ENCODE results near the gene PLEKHM1.
"Not testable (repeated sequence)": the region's sequence is repeated elsewhere in the genome, so short reads cannot be mapped to it uniquely, and the experiment has no call there.

PLEKHM1 gene

DNA sequence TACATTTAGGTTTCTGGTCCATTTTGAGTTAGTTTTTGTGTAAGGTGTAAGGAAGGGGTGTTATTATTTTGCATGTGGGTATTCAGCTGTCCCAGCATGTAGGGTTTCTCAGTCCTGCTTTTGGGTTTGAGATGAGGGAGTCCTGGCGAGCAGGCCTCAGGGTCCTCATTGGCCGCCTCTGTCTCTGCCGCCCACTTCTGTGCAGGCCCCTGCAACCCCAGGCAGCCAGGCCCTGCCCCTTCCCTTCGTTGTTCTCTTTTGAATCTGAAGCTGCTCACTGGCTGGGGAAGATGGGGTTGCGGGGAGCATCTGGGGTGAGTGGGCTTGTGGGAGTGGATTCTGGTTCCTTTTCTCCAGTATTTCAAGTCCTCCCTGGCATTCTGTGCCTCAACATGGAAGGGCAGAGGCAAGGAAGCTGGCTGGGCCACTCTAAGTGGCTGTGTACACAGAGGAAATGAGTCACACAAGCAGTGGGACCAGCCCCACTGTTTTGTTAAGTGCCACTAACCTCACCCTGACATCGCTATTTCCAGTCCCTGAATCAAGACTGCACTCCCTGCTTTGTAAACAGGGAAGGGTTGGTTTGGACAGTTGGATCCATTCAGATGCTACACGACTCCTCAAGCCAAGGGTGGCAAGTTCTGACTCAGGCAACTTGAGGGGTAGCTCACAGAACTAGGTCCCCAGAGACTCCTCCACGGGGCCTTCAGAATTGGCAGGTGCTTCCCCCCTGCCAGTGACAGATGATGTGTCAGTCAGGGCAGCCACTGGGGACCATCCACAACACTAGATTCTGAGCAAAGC is 28.8 kb downstream of the PLEKHM1 start:
- not testable (repeated sequence) for DNase-seq (ENCODE audit: low read depth in 1 of 2, low spot score in 1 of 2)

DNA sequence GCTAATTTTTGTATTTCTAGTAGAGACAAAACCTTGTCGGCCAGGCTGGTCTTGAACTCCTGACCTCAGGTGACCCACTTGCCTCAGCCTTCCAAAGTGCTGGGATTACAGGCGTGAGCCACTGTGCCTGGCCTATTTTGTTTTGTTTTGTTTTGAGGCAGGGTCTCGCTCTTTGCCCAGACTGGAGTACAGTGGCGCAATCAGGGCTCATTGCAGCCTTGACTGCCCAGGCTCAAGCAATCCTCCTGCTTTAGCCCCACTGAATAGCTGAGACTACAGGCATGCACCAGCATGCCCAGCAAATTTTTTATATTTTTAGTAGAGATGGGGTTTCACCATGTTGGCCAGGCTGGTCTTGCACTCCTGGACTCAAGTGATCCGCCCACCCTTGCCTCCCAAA is 30.1 kb downstream of the PLEKHM1 start:
- DNase-seq (ENCODE audit: low read depth in 1 of 2, low spot score in 1 of 2) = not testable (repeated sequence)

DNA sequence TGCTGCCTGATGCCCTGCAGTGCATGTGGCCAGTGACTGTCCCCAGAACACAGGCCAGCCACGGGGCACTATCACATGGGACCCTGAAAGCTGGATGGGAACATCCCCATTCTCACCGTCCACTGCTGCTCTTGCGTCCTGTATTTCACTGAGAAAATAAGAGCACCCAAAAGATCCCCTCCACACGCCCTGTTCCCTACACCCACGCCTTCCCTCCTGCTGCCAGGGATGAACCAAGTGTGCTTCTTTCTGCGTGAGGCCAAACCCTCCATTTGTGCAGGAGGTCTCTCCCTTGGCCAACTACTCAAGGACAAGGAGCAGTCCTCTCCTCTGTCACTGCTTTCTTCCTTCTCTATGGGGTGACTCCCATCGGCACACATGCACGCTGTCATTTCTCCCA is 36.2 kb downstream of the PLEKHM1 start:
- DNase-seq (ENCODE audit: low read depth in 1 of 2, low spot score in 1 of 2) = not testable (repeated sequence)

DNA sequence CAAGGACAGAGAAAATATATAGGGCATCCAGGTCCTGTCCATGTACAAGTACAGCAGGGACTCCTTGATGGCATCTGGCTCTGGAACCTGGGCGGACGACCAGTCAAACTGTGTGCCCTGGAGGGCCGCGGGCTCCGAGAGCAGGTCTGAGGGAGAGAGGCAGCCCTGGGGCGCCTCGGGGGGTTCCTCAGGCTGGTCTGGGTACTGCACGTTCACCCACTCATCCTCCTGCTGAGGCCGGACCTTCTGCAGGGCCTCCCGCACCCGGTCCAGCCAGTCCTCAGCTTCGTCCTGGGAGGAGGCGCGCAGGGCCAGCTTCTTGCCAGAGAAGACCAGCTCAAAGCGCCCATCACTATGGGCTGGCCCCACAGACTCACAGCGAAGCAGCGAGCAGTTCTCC is 36.8 kb downstream of the PLEKHM1 start:
- DNase-seq (ENCODE audit: low read depth in 1 of 2, low spot score in 1 of 2) = not testable (repeated sequence)

DNA sequence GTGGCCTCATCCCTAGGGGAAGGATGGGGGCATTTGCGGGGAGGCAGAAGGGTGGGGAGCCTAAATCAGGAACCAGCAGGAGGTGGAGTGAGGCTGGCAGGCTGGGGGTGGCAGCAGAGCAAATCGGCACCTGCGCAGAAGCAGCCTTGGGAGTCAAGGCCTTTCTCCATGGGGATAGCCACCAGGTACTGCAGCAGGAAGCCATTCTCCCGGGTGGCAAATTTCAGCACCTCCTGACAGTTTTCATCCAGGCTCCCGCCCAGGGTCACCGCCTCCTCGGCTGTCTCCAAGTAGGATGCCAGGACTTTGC is 37.3 kb downstream of the PLEKHM1 start:
- DNase-seq (ENCODE audit: low read depth in 1 of 2, low spot score in 1 of 2) = not testable (repeated sequence)

DNA sequence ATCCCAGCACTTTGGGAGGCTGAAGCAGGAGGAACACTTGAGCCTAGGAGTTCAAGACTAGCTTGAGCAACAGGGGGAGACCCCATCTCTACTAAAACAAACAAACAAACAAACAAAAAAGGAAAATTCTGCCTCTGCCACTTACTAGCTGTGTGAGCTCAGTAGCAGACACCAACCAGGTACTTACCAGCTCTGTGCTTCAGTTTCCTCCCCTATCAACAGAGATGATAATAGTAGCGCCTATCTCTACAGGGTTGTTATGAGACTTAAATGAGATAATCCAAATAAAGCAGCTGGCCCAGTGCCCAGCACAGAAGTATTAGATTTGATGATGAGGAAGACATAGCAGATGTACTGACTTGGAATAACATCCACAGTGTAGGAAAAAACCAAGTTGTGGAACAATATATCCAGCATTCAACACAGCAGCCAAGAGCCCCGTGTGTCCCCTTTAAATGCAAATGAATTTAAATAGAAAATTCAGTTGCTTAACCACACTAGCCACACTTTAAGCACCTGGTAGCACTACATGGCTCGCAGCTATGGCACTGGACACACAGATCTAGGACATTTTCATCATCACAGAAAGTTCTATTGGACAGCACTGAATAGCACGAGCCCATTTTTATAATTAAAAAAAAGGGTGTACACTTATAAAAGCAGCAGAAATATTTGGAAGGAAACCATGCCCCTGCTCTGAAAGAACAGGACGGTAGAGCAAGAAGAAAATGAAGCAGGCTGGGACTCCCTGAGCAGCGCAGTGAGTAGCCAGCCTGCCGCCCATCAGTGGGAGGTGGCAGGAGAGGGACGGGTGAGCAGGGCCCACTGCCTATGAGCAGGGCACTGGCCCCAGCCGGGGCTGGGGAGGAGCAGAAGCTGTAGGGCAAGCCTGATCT is 37.9 kb downstream of the PLEKHM1 start:
- not testable (repeated sequence) for DNase-seq (ENCODE audit: low read depth in 1 of 2, low spot score in 1 of 2)

DNA sequence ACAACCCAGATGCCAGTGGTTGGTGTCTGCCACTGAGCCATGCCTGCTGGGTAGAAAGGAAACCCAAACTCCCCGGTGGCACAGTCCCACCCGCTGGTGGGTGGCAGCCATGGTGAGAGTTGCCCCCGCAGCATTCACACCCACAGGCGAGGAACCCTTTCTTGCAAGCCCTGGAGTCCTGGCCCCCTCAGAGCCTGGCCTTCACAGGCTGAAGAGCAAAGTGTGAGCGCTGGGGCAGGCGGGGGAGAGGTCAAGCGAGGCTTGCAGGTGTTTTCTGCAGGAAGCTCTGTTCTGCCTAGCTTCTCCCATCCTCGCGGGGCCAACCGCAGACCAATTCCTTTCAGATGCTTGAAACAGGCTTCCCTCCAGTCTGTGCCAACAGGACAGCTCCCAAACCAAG is 38.9 kb downstream of the PLEKHM1 start:
- not testable (repeated sequence) for DNase-seq (ENCODE audit: low read depth in 1 of 2, low spot score in 1 of 2)

DNA sequence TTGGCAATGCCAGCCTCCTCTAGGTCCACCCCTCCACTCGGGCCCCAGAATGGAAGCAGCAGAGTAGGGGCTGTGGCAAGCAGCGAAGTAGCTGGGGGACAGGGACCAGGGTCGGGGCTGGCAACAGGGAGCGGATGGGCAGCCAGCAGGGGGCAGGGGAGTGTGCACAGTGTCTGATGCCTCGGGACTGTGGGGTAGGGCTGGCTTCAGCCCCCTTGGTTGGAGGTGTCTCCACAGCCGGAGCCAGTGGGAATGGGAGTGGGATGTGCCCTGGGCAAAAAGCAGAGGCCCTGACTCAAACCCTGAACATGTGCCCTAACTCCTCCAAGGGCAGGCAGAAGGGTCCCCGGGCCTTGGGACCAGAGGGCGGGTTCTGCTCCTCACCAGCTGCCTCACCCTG is 39.4 kb downstream of the PLEKHM1 start:
- no peak for DNase-seq (ENCODE audit: low read depth in 1 of 2, low spot score in 1 of 2)

DNA sequence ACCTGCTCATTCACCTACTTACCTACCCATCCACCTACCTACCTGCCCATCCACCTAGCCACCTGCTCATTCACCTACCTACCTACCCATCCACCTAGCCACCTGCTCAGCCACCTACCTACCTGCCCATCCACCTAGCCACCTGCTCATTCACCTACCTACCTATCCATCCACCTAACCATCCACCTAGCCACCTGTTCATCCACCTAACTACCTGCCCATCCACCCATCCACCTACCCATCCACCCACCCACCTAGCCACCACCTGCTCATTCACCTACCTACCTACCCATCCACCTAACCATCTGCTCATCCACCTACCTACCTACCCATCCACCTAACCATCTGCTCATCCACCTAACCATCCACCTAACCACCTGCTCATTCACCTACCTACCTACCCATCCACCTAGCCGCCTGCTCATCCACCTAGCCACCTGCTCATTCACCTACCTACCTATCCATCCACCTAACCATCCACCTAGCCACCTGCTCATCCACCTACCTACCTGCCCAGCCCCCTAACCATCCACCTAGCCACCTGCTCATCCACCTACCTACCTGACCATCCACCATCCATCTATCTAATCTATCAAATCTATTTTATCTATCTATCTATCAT is 40.7 kb downstream of the PLEKHM1 start:
- not testable (repeated sequence) for DNase-seq (ENCODE audit: low read depth in 1 of 2, low spot score in 1 of 2)

DNA sequence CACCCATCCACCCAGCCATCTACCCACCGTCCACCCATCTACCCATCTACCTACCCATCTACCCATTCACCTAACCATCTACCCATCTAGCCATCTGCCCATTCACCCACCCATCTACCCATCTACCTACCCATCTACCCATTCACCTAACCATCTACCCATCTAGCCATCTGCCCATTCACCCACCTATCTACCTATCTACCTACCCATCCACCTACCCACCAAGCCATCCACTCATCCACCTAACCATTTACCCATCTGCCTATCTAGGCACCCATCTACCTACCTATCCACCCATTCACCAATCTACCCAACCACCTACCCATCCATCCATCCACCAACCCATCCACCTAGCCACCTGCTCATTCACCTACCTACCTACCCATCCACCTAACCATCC is 41.3 kb downstream of the PLEKHM1 start:
- DNase-seq (ENCODE audit: low read depth in 1 of 2, low spot score in 1 of 2) = not testable (repeated sequence)

DNA sequence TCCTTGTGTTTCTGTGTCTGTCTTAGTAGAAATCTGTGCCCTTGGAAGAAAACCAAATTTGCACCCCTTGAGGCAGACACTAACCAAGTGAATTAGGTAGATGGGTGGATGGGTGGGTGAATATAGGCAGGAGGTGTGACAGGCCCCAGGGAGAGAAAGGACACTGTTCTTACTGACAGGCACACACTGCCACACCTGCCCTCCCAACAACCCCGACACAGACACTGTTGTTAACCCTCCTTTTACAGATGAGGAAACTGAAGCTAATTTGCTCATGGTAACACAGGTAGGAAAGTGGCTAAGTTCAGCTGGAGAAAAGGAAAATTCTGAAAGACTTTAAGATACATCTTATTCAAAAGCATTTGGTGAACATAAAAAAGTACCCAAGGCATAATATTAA is 42.0 kb downstream of the PLEKHM1 start:
- not testable (repeated sequence) for DNase-seq (ENCODE audit: low read depth in 1 of 2, low spot score in 1 of 2)

DNA sequence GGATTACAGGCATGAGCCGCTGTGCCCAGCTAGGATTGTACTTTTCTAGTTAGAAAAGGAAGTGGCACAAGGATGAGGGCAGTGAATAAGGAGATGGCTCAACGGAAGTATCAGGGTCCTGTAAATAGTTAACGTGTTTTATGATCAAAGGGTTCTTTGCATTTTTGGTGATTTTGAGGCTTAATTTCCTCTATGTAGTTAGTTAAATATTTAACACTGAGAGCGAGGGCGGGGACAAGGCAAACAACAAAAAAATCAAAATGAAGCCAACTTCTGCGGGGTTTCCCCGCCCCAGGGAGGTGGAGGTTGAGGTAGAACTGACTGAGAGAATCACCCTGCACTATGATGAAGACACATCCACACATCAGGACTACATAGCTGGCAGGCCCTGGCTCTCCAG is 42.5 kb downstream of the PLEKHM1 start:
- DNase-seq (ENCODE audit: low read depth in 1 of 2, low spot score in 1 of 2) = not testable (repeated sequence)

DNA sequence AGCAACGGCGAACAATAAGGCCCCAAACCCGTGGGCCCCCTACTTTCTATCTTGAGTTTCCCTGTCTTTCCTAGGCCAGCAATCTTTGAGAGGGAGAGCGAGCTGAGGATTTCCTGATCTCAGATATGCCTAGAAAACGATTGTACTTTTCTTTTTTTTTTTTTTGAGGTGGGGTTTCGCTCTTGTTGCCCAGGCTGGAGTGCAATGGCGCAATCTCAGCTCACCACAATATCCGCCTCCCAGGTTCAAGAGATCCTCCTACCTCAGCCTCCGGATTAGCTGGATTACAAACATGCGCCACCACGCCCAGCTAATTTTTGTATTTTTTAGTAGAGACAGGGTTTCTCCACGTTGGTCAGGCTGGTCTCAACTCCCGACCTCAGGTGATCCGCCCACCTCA is 42.9 kb downstream of the PLEKHM1 start:
- DNase-seq (ENCODE audit: low read depth in 1 of 2, low spot score in 1 of 2) = not testable (repeated sequence)

DNA sequence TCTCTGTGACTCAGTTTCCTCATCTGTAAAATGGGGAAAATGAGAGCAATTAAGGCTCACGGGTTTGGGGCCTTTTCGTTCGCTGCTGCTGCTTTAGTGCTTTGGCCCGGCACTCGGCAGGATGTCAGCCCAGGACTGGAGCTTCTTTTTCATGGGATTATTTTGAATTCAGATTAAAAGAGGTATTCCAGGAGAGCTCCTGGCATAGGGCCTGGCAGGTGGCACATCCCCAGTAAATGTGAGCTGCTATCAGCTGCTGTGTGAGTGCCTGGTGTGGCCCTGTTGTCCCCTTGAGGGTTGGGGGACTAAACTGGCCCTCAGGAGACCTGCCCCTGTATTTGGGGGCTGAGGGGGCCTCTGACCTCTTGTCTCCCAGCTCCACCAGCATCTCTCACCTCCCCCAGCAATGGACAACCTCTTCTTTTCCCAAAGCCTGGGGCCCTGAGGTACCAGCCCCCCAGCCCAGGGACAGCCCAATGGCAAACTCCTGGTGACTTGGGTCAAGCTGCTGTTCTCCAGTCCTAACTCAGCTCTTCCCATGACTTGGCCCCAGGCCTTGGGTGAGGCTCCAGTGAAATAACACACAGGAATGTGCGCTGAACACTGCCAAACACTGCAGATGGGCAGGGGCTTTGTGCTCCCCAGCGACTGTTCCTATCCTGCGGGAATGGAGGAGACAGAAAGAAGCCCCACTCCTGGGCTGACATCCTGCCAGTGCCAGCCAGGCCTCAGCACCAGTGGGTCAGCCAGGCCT is 43.5 kb downstream of the PLEKHM1 start:
- DNase-seq (ENCODE audit: low read depth in 1 of 2, low spot score in 1 of 2) = not testable (repeated sequence)

DNA sequence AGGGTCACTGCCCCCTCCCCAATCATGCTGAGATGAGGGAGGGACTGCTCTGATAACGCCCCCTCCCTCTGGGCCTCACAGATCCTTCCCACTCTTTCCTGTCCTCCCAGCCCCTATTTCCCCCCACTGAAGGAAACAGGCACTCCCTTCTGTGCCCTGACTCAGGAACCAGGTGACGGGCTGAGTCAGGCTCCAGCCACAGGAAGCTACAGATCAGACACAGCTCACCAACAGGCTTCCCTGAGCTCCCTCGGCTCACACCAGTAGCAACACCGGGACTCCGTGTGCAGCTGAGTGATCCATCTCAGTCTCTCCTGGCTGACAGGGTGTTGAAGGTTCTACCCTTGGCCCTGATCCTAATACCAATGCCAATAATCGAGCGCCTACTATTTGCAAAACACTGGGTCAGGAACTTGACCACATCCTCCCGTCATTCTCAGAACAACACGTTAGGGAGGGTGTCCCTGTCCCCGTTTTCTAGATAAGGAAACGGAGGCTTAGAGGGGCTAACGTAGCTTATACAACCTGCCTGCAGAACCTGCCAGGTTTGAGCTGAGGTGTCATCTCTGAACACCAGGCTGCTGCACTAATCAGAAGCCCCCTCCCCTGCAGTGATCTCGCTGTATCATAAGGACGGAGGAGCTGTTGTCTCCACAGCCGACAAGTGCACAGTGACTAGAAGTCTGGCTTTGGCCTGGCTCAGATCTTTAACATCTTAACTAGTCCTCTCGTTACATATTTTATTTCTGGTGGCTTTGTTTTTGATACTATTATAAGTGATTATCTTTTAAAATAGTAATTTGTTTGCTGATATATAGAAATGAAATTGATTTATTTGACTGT is 44.4 kb downstream of the PLEKHM1 start:
- not testable (repeated sequence) for DNase-seq (ENCODE audit: low read depth in 1 of 2, low spot score in 1 of 2)

DNA sequence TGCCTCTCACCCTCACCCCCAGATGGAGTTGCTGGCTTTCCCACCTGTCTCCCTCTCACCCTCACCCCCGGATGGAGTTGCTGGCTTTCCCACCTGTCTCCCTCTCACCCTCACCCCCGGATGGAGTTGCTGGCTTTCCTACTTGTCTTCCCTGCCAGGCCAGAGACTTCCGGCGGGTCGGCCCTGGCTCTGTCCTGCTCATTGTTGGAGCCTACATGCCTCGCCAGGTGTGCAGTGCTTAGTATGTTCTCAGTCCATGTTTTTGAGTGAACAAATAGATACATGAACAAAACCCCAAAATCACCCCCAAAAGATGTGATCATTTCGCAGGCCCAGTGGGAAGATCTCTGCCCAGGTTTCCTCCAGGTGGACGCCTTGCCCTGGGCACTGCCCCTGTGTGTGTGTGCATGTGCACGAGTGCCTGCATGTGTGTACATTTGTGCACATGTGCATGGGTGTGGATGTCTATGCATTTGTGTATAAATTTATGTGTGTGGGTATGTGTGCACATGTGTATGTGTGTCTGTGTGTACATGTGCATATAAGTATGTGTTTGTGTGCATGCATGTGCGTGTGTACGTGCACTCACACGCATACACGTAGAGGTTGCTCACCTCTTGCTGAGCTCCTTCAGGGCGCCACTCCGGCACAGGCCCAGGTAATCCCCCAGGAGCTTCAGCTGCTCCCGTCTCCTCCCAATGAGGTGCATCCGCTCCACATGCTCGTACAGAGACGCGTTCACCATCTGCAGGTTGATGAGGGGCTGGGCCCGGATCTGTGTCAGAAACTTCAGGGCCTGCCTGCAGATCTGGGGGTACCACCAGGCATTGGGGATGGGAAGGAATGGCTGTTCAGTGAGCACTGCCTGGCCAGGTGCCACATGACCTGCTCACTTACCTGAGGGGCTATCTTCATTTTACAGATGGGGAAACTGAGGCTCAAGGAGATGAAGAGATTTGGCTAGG is 45.4 kb downstream of the PLEKHM1 start:
- DNase-seq (ENCODE audit: low read depth in 1 of 2, low spot score in 1 of 2) = not testable (repeated sequence)

DNA sequence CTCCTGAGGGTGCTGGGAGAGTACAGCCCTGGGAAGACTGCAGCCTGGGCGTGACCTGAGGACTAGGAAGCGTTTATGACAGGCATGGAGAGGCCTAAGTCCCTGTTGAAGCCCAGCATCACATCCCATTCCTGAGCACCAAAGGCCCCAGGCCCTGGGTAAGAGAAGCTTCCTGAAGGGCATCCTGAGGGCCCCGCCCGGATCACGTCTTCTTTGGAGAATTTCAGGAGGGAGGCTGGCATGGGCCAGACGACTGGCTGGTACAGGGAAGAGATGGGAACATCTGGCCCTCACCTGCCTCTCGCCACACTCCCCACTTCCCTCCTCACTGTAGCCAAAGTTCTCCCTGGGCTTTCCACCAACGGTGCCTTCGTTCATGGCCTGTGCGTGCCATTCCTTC is 46.2 kb downstream of the PLEKHM1 start:
- not testable (repeated sequence) for DNase-seq (ENCODE audit: low read depth in 1 of 2, low spot score in 1 of 2)

DNA sequence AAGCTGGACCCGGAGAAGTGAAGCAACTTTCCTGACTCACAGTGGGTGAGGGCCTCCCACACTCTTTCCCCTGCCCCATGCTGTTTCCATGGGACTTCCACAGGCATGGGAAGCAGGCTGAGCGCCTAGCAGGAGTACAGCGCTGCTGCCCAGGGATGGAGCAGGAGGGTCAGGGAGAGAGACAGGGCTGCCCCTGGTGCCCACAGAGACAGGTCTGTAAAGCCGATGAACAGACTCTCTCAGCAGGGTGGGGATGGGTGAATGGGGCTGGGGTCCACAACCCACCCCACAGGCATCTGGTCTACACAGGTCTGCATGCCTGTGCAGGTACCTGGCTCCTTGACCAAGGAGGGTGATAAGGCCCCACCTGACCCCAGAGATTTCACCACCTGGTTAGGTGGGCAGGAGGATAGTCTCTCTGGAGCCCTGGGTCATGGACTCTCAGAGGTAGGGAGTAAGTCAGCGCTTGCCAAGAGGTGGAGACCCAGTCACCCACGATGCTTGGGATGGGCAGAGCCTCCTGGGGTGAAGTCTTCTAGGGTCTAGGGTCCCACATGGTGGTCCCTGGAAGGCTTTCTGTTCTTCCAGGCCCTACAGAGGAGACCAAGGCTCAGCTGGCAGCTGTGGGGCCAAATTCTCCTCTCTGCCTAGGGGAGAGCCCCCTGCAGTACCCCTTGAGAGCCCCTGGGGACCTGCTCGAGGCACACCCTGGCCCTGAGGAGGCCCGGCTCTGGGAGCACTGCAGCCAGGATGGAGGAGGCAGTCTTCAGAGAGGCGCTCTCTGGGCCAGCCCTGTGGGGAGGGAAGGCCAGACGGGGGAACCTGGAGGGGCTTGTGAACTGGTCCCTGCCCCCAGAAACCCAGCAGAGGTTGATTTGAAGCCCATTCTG is 46.9 kb downstream of the PLEKHM1 start:
- DNase-seq (ENCODE audit: low read depth in 1 of 2, low spot score in 1 of 2) = not testable (repeated sequence)

Data from activated T-helper 1 cell treated with anti-CD3 and anti-CD28 coated beads, Interleukin-2, amount 50 U/mL, for 16 hours (primary cell).